ENCODE data around the gene GPHN. TPM values are rescaled to one million over a fixed set of nuclear protein-coding genes. Genes with fewer than 3 reads are reported as not detected.
A peak's percentile ranks its signal among the peaks of the same experiment; 100 is the strongest.

GPHN gene
- total RNA-seq, 2 donors from 2014 or later: 24.1 to 25.7 TPM

DNA sequence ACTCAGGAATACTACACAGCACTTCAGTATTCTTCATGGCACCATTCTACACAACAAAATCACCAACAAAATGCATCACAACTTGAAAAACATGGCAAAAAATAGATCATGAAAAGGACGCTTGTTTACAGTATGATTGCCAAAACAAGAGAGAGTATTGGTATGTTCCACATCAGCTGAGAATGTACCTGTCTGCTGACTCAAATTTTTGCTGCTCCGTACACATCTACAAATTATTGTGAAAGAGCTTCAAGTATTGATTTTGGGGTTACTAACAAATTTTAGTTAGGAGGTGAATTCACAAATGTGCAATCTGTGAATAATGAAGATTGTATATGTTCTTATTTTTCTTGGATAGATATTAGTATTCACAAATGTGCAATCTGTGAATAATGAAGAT lies 105.4 kb downstream of the GPHN start:
- TF ChIP-seq POLR2A (IDR thresholded peaks at IDR 0.05): no peak
- TF ChIP-seq, protein P1, sequence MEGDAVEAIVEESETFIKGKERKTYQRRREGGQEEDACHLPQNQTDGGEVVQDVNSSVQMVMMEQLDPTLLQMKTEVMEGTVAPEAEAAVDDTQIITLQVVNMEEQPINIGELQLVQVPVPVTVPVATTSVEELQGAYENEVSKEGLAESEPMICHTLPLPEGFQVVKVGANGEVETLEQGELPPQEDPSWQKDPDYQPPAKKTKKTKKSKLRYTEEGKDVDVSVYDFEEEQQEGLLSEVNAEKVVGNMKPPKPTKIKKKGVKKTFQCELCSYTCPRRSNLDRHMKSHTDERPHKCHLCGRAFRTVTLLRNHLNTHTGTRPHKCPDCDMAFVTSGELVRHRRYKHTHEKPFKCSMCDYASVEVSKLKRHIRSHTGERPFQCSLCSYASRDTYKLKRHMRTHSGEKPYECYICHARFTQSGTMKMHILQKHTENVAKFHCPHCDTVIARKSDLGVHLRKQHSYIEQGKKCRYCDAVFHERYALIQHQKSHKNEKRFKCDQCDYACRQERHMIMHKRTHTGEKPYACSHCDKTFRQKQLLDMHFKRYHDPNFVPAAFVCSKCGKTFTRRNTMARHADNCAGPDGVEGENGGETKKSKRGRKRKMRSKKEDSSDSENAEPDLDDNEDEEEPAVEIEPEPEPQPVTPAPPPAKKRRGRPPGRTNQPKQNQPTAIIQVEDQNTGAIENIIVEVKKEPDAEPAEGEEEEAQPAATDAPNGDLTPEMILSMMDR (IDR thresholded peaks at IDR 0.05): no peak
- intact Hi-C loops (cut with DNase I): no loop called here
- Histone ChIP-seq H3K27ac (no peak overlapping the region), H3K4me1 (no peaks in the 10 kb centered on the region), H3K36me3 (replicated peaks in 1 of 2; ENCODE audit: insufficient read depth in 1 of 2, low read depth in 2 of 2) (no peaks in the 10 kb centered on the region), H3K4me3 (no peak overlapping the region), H3K27me3 (no peaks in the 10 kb centered on the region), H3K9me3 (no peaks in the 10 kb centered on the region)
- 87 to 90% methylated on average over 2 of the region's 2 CpGs for WGBS, 2 donors
- DNase-seq (no peak), ATAC-seq (no peak)

DNA sequence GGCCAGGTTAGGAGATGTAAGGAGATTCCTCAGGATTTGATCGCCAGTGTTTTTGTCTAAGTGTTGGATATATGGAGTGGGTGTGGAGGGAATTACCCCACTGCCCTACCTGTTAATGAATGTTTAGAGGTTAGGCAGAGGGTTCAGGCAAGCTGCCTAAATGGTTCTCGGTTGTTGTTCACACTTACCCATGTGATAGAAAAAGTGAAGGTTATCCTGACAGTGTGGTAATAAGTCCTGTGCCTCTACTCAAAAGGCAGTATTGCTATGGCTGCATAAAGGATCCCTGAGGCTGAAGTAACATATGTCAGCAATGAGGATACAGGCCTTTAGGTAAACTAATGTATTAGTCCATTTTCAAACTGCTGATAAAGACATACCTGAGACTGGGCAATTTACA lies 112.0 kb downstream of the GPHN start:
- no peak for ATAC-seq

DNA sequence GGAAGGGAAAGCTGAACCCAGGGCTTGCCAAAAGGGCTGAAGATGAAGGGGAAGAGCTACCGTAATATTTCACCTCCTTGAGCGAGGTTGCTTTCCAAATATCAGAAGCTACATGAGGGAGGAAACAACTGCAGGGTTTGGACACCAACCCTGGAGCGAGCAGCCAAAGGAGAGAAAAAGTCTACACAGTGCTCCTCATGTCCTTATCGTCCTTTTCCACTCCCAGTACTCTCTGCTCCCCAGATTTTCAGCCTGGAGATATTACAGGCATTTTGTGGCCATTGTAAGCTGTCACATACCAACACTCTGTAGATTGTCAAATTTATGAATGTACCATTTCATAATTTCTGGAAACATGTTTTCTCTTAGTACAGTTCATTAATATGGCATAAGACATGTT lies 115.9 kb downstream of the GPHN start:
- no peak for DNase-seq
- H3K27me3 ChIP-seq: no peaks in the 10 kb centered on the region
- H3K4me3 ChIP-seq: no peak overlapping the region
- intact Hi-C loops (cut with DNase I): no loop called here
- H3K27ac ChIP-seq: no peak overlapping the region
- H3K36me3 ChIP-seq (replicated peaks in 1 of 2; ENCODE audit: insufficient read depth in 1 of 2, low read depth in 2 of 2): no peaks in the 10 kb centered on the region
- no peaks in the 10 kb centered on the region for H3K9me3 ChIP-seq
- 84 to 92% methylated on average over 4 of the region's 4 CpGs for WGBS, 2 donors
- TF ChIP-seq, protein P1 (IDR thresholded peaks at IDR 0.05): no peak
- no peak for TF ChIP-seq POLR2A (IDR thresholded peaks at IDR 0.05)
- ATAC-seq: no peak
- H3K4me1 ChIP-seq: peaks cover 7% of the 10 kb centered on the region

More for the DNA sequence above, 112.0 kb downstream of the GPHN start:
- H3K4me1 ChIP-seq: peaks cover 7% of the 10 kb centered on the region
- DNase-seq: no peak
- H3K4me3 ChIP-seq: no peak overlapping the region
- TF ChIP-seq POLR2A (IDR thresholded peaks at IDR 0.05): no peak
- TF ChIP-seq, protein P1 (IDR thresholded peaks at IDR 0.05): no peak
- intact Hi-C loops (cut with DNase I): no loop called here
- H3K9me3 ChIP-seq: no peaks in the 10 kb centered on the region
- H3K27me3 ChIP-seq: no peaks in the 10 kb centered on the region
- no peak overlapping the region for H3K27ac ChIP-seq
- H3K36me3 ChIP-seq (replicated peaks in 1 of 2; ENCODE audit: insufficient read depth in 1 of 2, low read depth in 2 of 2): no peaks in the 10 kb centered on the region
- 89 to 96% methylated on average over 2 of the region's 2 CpGs for WGBS, 2 donors

DNA sequence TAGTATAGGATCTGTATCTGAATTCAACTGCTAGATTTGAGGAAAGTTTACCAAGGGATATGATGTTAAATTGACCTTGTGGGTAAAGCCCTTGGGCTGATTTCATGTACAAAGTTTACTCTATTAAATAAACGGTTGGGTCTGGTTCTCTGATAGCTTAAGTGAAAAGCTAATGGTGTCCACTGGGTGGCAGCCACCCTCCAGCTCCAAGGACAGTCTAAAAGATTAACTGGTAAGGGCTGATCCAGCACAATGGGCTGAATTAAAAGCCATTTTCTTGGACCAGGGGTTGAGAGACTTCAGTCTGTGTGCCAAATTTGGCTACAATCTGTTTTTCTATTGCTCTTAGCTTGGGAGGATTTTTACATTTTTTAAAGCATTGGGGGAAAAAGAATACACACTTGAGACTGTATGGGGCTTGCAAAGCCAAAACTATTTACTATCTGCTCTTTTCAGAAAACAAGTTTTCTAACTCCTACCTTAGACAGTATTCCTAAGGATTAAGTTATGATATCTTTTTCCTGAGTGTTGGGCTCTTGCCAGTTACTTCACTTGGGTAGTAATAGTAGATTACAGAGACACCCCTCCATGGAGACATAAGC lies 116.5 kb downstream of the GPHN start:
- TF ChIP-seq, protein P1 (IDR thresholded peaks at IDR 0.05): peak; percentile 55 to 83 (median 68)
- TF ChIP-seq POLR2A (IDR thresholded peaks at IDR 0.05): no peak
- Histone ChIP-seq H3K36me3 (replicated peaks in 1 of 2; ENCODE audit: insufficient read depth in 1 of 2, low read depth in 2 of 2) (no peaks in the 10 kb centered on the region), H3K27ac (no peak overlapping the region), H3K9me3 (no peaks in the 10 kb centered on the region), H3K4me1 (peaks cover 7% of the 10 kb centered on the region), H3K27me3 (no peaks in the 10 kb centered on the region), H3K4me3 (no peak overlapping the region)
- peak; percentile 86 for ATAC-seq
- DNase-seq: peak; percentile 65 to 79 (median 68)
- 0 to 6% methylated on average over 1 of the region's 1 CpG for WGBS, 2 donors
- intact Hi-C loops (cut with DNase I): no loop called here

DNA sequence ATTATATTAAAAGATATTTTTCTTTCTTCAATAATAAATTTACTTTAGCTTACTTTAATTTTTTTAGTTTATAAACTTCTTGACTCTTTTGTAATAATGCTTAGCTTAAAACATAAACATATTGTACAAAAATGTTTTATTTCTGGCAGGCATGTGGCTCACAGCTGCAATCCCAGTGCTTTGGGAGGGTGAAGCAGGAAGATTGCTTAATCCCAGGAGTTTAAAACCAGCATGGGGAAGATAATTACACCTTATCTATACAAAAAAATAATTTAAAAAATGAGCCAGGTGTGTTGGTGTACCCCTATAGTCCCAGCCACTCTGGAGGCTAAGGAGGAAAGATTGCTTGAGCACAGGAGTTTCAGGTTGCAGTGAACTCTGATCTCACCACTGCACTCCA lies 120.7 kb downstream of the GPHN start:
- intact Hi-C loops (cut with DNase I): no loop called here

More for the DNA sequence above, 120.7 kb downstream of the GPHN start:
- no peak for ATAC-seq
- Histone ChIP-seq H3K27me3 (no peaks in the 10 kb centered on the region), H3K9me3 (no peaks in the 10 kb centered on the region), H3K36me3 (replicated peaks in 1 of 2; ENCODE audit: insufficient read depth in 1 of 2, low read depth in 2 of 2) (no peaks in the 10 kb centered on the region), H3K4me1 (peaks cover 7% of the 10 kb centered on the region), H3K4me3 (no peak overlapping the region), H3K27ac (no peak overlapping the region)
- TF ChIP-seq POLR2A (IDR thresholded peaks at IDR 0.05): no peak
- TF ChIP-seq, protein P1 (IDR thresholded peaks at IDR 0.05): no peak
- DNase-seq: no peak
